Memory B cell (primary cell): ENCODE measurements around the gene ZNF211.

Source experiments
- ATAC-seq: fragments of 150-1000 bp; cut with Tn5 transposase; 2 replicates; pipeline ENCODE4 v1.10.0; 2021; ENCODE audit warnings: low read depth, mild to moderate bottlenecking, moderate library complexity
- DNase-seq, 2 donors: peaks; one replicate each; pipeline ENCODE4 v3.0.0; 2022; ENCODE audit warnings: low spot score in 2 of 2
- H3K27ac Mint-ChIP-seq: one replicate; pipeline ENCODE4 v1.8.0; 2022; ENCODE audit warnings: mild to moderate bottlenecking, moderate library complexity, mixed read lengths
- H3K27me3 Mint-ChIP-seq: one replicate; pipeline ENCODE4 v1.8.0; 2022; ENCODE audit warnings: mixed read lengths
- H3K36me3 Mint-ChIP-seq: one replicate; pipeline ENCODE4 v1.8.0; 2022; ENCODE audit warnings: mild to moderate bottlenecking, mixed read lengths
- H3K4me1 Mint-ChIP-seq: one replicate; pipeline ENCODE4 v1.8.0; 2022; ENCODE audit warnings: mixed read lengths
- H3K4me3 Mint-ChIP-seq: one replicate; pipeline ENCODE4 v1.8.0; 2022; ENCODE audit warnings: mild to moderate bottlenecking, moderate library complexity, mixed read lengths
- H3K9me3 Mint-ChIP-seq: one replicate; pipeline ENCODE4 v1.8.0; 2022; ENCODE audit warnings: mixed read lengths

ZNF211 gene

GRCh38 chr19:57671124-57671895 lies 38.3 kb downstream of the ZNF211 start:
- peaks cover 1% of the 10 kb centered on the region for H3K9me3 Mint-ChIP-seq
- H3K27ac Mint-ChIP-seq, result no peak overlapping the region
- ATAC-seq, result no peak
- peaks cover 10% of the 10 kb centered on the region for H3K27me3 Mint-ChIP-seq
- H3K4me3 Mint-ChIP-seq, result no peak overlapping the region
- H3K4me1 Mint-ChIP-seq, result no peaks in the 10 kb centered on the region
- no peaks in the 10 kb centered on the region for H3K36me3 Mint-ChIP-seq
- no peak for DNase-seq

GRCh38 chr19:57672466-57672865 lies 39.5 kb downstream of the ZNF211 start:
- Mint-ChIP-seq H3K4me1 (no peaks in the 10 kb centered on the region), H3K27ac (no peak overlapping the region), H3K9me3 (peaks cover 1% of the 10 kb centered on the region), H3K36me3 (no peaks in the 10 kb centered on the region), H3K4me3 (no peak overlapping the region), H3K27me3 (peaks cover 11% of the 10 kb centered on the region)
- no peak for DNase-seq
- no peak for ATAC-seq

GRCh38 chr19:57675881-57676280 lies 42.9 kb downstream of the ZNF211 start:
- no peak for ATAC-seq
- H3K4me1 Mint-ChIP-seq, result no peaks in the 10 kb centered on the region
- peaks cover 2% of the 10 kb centered on the region for H3K36me3 Mint-ChIP-seq

GRCh38 chr19:57682226-57682766 lies 49.3 kb downstream of the ZNF211 start:
- ATAC-seq, result no peak
- H3K36me3 Mint-ChIP-seq, result peaks cover 55% of the 10 kb centered on the region
- peak overlapping the region; percentile 92 for H3K27ac Mint-ChIP-seq
- H3K4me1 Mint-ChIP-seq, result peaks cover 36% of the 10 kb centered on the region
- DNase-seq, result no peak
- peaks cover 29% of the 10 kb centered on the region for H3K9me3 Mint-ChIP-seq
- peaks cover 7% of the 10 kb centered on the region for H3K27me3 Mint-ChIP-seq
- peak overlapping the region; percentile 99 for H3K4me3 Mint-ChIP-seq

More at GRCh38 chr19:57675881-57676280, 42.9 kb downstream of the ZNF211 start:
- Mint-ChIP-seq H3K27ac (no peak overlapping the region), H3K27me3 (peaks cover 14% of the 10 kb centered on the region), H3K4me3 (no peak overlapping the region), H3K9me3 (peaks cover 2% of the 10 kb centered on the region)
- DNase-seq, result no peak

GRCh38 chr19:57686727-57687126 lies 53.8 kb downstream of the ZNF211 start:
- no peaks in the 10 kb centered on the region for H3K27me3 Mint-ChIP-seq
- no peak for DNase-seq

GRCh38 chr19:57687363-57688010 lies 54.5 kb downstream of the ZNF211 start:
- Mint-ChIP-seq H3K36me3 (peaks cover 65% of the 10 kb centered on the region), H3K4me3 (no peak overlapping the region), H3K4me1 (peaks cover 32% of the 10 kb centered on the region), H3K27me3 (no peaks in the 10 kb centered on the region), H3K9me3 (peaks cover 28% of the 10 kb centered on the region), H3K27ac (no peak overlapping the region)
- ATAC-seq, result no peak
- DNase-seq, result no peak

More at GRCh38 chr19:57686727-57687126, 53.8 kb downstream of the ZNF211 start:
- ATAC-seq, result no peak
- no peak overlapping the region for H3K4me3 Mint-ChIP-seq
- H3K27ac Mint-ChIP-seq, result no peak overlapping the region
- peaks cover 28% of the 10 kb centered on the region for H3K9me3 Mint-ChIP-seq
- H3K4me1 Mint-ChIP-seq, result peaks cover 37% of the 10 kb centered on the region
- H3K36me3 Mint-ChIP-seq, result peaks cover 69% of the 10 kb centered on the region

GRCh38 chr19:57688011-57688763 lies 55.2 kb downstream of the ZNF211 start:
- peaks cover 25% of the 10 kb centered on the region for H3K4me1 Mint-ChIP-seq
- DNase-seq, result no peak
- H3K9me3 Mint-ChIP-seq, result peaks cover 27% of the 10 kb centered on the region
- no peak overlapping the region for H3K27ac Mint-ChIP-seq
- no peak for ATAC-seq
- H3K27me3 Mint-ChIP-seq, result no peaks in the 10 kb centered on the region
- peaks cover 62% of the 10 kb centered on the region for H3K36me3 Mint-ChIP-seq
- no peak overlapping the region for H3K4me3 Mint-ChIP-seq

- Mint-ChIP-seq H3K4me3 (no peak overlapping the region), H3K27ac (no peak overlapping the region), H3K27me3 (no peaks in the 10 kb centered on the region), H3K36me3 (peaks cover 56% of the 10 kb centered on the region), H3K9me3 (peaks cover 12% of the 10 kb centered on the region), H3K4me1 (peaks cover 9% of the 10 kb centered on the region)
- DNase-seq (no peak), ATAC-seq (no peak)
Measured at GRCh38 chr19:57689750-57690149, 56.8 kb downstream of the ZNF211 start.
